NCI-H2171 (cell line): Measurements from ENCODE around the gene ZNF160.
A peak's percentile ranks its signal among the peaks of the same experiment; 100 is the strongest.
"Not testable (repeated sequence)": the region's sequence is repeated elsewhere in the genome, so short reads cannot be mapped to it uniquely, and the experiment has no call there.

Experiments
- DNase-seq: peaks from one replicate; lab custom pipeline; 2025; lab: John Stamatoyannopoulos, UW

Gene ZNF160

DNA sequence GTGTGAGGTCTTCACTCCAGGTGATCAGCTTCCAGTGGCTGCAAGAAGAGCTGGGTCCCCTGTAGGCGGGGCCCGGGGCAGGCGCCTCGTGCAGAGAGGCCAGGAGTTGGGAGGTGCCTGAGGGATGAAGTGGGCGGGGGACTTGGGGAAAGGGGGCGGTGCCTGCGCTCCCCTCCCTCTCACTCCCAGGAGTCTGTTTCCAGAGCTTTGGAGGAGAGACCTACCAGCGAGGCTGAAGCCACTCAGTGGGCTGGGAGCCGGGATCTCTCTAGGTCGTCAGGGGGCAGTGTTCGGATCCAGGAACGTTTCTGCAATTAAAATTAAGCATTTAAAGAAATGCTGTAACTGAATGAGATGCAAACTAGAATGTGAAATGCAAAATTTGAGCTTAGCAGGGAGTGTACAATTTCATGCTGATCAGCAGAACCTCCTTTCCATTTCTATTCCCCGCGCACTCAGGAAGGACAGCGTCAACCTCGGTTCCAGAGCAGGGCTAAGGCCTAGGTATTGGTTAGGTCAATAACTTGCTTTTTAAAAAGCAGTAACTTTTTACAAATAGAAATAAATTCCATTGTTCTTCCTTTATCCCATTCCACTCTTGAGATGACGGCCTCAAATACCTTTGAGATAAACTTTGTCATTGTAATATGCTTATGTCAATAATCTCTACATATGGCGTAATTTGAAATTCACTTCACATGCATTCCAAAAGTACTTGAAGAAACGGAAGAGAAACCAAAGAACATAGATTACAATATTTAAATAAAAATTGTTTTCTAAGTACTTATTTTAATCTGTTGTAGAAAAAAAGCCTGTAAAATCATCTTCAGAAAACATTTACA lies 11.6 kb downstream of the ZNF160 start:
- no peak for DNase-seq

DNA sequence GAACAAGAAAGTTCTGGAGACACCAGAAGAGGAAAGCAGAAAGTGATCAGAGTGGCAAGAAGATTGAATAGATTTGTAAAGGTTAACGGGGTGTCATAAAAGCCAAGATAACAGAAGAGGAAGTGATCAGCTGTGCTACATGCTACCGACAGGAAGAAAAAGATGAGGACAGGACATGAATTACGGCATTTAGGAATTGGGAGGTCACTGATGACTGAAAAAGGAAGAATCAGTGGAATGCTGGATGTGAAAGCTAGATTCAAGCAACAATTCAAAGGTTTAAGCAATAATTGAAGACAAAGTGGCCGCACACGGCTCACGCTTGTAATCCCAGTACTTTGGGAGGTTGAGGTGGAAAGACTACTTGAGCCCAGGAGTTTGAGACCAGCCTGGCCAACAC lies 15.1 kb downstream of the ZNF160 start:
- DNase-seq: no peak

- DNase-seq: no peak
Measured at GRCh38 chr19:53086949-53087348, 16.3 kb downstream of the ZNF160 start.

GRCh38 chr19:53085496-53085895 lies 17.7 kb downstream of the ZNF160 start:
- no peak for DNase-seq

DNA sequence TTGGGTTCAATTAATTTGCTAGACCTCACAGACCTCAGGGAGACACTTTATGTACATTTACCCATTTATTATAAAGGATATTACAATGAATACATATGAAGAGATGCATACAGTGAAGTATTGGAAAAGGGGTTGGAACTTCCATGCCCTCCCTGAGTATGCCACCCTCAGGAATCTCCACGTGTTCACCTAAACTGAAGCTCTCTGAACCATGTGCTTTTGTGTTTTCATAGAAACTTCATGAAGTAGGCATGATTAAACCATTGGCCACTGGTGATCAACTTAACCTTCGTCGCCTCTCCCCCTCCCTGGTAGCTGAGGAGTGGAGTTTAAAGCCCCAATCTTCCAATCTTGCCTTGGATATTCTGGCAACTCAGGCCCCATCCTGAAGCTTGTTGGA lies 20.3 kb downstream of the ZNF160 start:
- DNase-seq: no peak

- DNase-seq: peak; percentile 21
Measured at GRCh38 chr19:53079313-53079924, 23.8 kb downstream of the ZNF160 start.

DNA sequence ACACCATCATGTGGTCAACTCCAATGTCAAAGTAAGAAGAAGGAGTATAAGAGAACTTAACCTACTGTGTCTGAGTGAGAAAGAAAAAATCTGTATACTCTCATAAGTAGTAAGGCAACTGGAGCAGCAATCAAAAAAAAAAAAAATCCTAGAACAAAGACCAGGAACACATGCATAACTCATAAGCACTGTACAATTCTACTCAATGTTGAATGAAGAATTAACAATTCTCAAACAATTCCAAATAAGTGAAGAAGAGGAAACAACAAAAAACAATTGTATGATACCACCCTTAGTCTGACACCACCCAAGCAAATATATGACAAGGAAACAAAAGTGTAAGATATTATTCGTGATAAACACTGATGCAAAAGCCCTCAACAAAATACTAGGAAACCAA lies 24.6 kb downstream of the ZNF160 start:
- DNase-seq: no peak

DNA sequence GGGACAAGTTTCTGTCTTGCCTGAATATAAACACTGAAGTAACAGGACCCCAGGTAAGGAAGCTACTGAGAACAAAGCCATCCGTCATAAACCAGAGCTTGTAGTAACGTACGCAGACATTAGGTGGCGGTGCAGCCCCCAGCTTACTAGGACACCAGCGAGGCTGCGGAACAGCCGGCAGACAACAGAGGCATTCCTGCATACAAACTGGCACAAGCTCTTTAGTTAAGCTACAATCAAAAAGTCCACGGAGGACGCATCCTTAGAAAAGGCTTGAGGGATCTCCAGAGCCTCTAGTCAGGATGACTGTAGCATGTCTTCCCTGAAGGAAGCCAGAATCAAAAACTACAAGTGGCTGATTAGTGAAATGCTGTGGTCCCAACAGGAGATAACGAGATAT lies 26.2 kb downstream of the ZNF160 start:
- no peak for DNase-seq

- DNase-seq: no peak
Measured at GRCh38 chr19:53068834-53069233, 34.4 kb downstream of the ZNF160 start.

DNA sequence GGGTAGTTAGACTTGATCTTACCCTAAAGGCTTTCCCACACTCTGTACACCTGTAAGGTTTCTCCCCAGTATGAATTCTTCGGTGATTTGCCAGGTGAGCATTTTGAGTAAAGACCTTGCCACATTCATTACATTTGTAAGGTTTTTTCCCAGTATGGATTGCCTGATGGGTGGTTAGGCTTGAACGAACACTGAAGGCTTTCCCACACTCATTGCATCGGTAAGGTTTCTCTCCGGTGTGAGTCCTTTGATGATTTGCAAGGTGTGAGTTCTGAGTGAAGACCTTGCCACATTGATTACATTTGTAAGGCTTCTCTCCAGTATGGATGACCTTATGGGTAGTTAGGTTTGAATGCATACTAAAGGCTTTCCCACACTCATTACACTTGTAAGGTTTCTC lies 35.0 kb downstream of the ZNF160 start:
- no peak for DNase-seq

- DNase-seq: no peak
Measured at GRCh38 chr19:53057904-53058580, 45.2 kb downstream of the ZNF160 start.

DNA sequence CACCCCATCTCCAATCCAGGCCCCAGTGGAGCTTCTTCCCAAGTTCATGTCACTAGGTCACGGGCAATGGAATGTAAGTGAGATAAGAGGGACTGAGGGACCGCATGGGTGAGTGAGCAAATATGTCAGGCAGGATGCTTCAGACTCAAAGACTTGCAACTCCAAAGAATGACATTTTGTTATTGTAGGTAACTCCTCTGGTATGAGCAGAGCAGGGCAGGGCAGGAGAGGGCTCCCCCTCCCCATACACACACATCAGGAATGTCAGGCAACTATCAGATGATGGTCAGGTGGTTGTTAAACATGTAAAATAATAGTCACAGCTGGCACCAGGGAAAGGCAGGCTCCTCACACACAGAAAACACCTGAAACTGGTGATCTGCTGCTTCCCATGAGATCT lies 48.1 kb downstream of the ZNF160 start:
- DNase-seq: no peak

DNA sequence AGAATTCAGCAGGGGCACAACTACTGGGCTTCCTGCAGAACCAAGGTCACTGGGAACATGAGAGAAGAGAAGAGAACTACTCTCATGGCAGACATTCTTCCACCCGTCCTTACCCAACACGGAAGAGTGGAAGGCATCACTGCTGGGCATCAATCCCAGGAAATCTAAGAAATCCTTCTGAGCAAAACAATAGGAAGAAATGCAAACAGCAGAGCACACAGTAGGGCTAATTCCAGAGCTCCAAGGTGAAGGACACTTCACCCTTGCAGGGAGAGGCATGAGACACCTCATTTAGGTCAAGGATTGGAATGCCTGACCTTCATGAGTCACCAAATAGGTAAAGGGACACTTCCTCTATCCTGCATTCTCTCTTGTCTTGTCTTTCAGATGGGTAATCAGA lies 55.8 kb downstream of the ZNF160 start:
- DNase-seq: no peak

DNA sequence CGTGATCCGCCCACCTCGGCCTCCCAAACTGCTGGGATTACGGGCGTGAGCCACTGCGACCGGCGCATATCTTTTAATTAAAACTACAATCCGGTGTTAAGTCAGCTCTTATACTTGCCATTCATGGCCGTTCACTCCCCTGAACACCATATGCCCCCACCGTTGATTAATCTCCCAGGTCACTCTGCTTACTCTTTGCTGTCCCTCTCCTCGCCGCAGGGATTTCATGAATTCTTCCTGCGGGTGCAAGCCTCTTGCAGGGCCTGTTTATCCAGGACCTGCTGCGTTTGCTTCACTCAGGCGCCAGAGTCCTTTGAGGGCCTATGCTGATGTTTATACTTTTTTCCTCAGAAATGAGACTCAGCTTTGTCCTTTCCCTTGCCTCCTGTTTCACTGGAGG lies 57.7 kb downstream of the ZNF160 start:
- DNase-seq: no peak

- no peak for DNase-seq
Measured at GRCh38 chr19:53041366-53041765, 61.9 kb downstream of the ZNF160 start.

- no peak for DNase-seq
Measured at GRCh38 chr19:53037101-53038097, 65.8 kb downstream of the ZNF160 start.

DNA sequence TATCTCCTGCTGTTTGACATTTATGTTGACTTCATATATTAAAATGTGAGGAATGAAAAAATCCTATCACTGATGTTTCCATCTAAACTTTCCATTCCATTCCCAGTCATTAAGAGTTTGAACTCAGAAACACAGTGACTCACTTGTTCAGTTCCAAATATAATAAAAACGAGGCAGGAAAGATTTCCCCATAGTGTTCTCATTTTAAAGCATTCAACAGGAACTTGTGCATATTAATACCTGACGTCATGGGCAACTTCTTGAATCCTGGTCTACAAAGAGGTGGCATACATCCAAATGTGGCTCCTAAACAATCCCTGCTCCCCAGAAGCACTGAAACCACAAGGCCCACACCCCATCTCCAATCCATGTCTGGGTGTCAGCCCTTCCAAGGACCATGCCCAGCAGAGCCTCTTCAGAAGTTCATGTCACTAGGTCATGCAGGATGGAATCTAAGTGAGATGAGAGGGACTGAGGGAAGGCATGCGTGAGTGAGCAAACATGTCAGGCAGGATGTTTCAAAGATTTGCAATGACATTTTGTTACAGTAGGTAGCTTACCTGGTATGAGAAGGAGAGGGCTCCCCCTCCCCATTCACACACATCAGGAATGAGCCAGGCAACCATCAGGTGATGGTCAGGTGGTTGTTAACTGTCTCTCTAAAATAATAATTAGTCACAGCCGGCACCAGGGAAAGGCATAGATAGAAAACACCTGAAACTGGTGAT lies 68.1 kb downstream of the ZNF160 start:
- no peak for DNase-seq

DNA sequence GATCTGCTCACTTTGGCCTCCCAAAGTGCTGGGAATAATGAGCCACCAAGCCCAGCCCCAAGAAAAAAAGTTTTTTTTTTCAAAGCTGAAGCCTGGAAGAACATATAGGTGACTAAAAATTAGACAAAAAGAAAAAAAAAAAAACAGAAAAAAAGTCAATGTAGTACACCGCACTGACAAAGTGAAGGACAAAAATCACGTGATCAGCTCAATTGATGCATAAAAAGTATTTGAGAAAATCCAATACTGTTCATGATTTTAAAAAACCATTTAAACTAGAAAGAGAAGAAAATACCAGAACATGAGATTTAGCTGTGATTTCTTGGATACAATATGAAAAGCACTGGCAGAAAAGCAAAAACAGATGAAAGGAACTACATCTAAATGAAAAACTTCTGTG lies 69.2 kb downstream of the ZNF160 start:
- DNase-seq: no peak

GRCh38 chr19:53028306-53028705 lies 74.9 kb downstream of the ZNF160 start:
- not testable (repeated sequence) for DNase-seq

- no peak for DNase-seq
Measured at GRCh38 chr19:53019684-53020083, 83.5 kb downstream of the ZNF160 start.
